C4-2B (cell line): ENCODE data around the gene DENND1A.

Experiments
- H3K27ac ChIP-seq: fragments of 450-650 bp; 2 replicates; pipeline ENCODE4 v1.5.1; 2017
- ZFX ChIP-seq: fragments of 450-650 bp; IDR thresholded peaks from 2 replicates; pipeline ENCODE4 v1.6.1; 2017
- TF ChIP-seq, protein P1 (sequence below): fragments of 450-650 bp; conservative IDR thresholded peaks from 2 replicates; pipeline ENCODE4 v1.5.1; 2017; ENCODE audit warnings: mild to moderate bottlenecking

DENND1A gene

DNA sequence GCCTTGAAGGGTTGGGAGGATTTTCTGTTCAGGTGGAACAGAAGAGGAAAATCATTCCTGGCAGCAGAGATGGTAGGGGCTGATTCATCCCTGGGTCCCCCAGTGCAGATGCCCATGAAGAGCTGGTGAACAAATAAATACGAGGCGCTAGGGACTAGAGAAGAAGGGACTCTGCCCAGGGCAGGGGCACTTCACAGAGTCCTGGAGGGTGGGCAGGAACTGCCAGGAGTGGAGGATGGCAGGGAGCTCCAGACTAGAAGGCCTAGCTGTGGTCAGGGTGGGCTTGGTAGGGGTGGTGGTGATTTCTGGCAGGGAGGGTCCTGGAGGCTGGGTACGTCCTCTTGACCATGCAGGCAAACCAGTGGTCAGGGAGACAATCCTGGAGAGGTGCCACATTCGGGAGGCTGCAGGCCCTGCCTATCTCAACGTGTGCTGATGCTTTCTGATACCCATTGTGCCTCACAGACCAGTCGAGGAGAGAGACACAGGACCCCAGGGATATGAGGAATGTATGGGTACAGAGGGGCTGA, 504.0 kb downstream of the DENND1A start:
- TF ChIP-seq ZFX, result no peak
- TF ChIP-seq, protein P1, sequence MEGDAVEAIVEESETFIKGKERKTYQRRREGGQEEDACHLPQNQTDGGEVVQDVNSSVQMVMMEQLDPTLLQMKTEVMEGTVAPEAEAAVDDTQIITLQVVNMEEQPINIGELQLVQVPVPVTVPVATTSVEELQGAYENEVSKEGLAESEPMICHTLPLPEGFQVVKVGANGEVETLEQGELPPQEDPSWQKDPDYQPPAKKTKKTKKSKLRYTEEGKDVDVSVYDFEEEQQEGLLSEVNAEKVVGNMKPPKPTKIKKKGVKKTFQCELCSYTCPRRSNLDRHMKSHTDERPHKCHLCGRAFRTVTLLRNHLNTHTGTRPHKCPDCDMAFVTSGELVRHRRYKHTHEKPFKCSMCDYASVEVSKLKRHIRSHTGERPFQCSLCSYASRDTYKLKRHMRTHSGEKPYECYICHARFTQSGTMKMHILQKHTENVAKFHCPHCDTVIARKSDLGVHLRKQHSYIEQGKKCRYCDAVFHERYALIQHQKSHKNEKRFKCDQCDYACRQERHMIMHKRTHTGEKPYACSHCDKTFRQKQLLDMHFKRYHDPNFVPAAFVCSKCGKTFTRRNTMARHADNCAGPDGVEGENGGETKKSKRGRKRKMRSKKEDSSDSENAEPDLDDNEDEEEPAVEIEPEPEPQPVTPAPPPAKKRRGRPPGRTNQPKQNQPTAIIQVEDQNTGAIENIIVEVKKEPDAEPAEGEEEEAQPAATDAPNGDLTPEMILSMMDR, result no peak
- H3K27ac ChIP-seq, result no peak overlapping the region

DNA sequence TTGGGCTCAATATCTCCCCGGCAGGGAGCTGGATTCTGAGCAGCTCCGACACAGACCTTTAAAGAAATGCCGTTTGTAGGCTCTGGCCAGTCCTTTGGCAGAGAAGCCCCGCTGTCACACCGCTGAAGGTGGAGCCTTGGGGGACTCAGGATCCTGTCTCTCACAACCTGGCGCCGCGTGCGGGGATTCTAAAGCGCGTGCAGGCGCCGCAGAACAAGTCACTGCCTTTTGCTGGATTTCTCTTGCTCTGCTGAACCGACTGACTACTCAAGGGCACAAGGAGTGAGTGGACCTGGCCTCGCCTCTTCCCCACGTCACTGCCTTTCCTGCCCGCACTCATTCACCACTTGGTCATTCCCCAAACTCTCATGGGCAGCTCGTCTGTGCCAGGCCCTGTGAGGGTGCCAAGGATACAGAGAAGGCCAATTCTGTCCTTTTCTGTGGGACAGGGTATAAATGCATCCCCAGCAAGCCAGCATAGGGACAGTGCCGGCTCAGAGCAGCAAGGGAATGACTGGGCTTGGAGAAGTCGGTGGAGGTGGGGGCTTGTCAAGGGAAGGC, 504.6 kb downstream of the DENND1A start:
- TF ChIP-seq, protein P1, result no peak
- TF ChIP-seq ZFX, result no peak
- no peak overlapping the region for H3K27ac ChIP-seq

DNA sequence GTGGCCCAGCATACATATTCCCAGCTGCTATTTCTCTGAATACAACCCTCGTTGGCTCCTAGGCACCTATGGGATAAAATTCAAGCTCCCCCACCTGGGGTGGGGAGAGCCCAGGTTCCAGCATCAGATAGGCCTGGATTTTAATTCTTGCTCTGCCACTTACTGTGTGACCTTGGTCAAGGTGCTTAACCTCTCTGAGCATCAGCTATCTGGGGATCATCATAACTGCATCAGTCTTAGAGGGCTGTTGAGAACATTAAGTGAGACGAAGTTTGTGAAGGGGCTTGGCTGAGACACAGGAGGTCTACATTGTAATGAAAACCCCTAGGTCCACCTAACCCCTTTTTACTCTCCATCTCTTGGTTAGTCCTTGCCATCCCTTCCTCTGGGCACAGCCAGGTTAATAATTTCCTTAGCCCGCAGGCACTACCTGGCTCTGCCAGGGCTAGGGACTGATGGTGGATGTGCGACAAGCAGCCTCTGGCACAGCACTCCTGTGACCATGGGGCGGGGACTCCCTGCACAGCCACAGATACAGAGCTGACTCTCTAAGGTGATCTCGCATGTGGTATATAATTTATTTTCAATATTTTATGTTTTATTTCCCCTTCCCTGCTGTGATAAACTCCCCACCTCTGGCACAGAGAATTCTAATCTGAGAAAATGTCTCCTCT, 505.2 kb downstream of the DENND1A start:
- no peak overlapping the region for H3K27ac ChIP-seq
- TF ChIP-seq, protein P1, result no peak
- no peak for TF ChIP-seq ZFX

DNA sequence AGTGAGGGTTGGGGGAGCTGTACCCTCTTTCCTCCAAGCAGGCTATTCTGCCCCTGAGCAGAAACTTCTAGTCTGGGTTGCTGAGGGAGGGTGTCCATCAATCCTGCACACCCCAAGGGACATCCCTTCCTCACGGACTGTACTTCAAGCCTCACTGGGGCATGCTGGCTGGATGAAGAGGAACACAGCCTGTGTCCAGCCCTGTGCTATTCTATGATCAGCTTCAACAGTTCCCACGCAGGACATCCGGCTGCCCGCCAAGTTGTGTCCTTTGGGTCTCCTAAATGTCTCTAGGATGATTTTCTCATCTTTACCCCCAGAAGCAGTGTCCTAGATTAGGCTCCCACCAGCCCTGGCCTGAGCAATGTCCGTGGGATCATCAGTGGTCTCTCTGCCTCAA, 505.8 kb downstream of the DENND1A start:
- no peak overlapping the region for H3K27ac ChIP-seq
- no peak for TF ChIP-seq ZFX
- TF ChIP-seq, protein P1, result no peak

DNA sequence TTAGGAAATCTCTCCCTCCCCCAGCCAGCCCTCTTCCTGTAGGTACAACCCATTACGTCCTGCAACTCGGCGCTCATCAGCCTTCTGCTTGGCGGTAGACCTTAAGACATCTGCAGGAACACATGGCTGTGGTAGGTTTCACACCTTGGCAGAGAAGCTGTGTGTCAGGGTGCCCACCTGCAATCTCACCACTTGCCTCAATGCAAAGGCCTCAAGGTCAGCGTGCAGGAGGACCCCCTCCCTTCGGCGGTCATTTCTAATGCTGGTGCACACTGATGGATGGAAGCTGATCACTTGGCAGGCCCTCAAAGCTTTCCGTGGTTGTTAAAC, 506.6 kb downstream of the DENND1A start:
- no peak overlapping the region for H3K27ac ChIP-seq
- TF ChIP-seq ZFX, result no peak
- TF ChIP-seq, protein P1, result no peak

DNA sequence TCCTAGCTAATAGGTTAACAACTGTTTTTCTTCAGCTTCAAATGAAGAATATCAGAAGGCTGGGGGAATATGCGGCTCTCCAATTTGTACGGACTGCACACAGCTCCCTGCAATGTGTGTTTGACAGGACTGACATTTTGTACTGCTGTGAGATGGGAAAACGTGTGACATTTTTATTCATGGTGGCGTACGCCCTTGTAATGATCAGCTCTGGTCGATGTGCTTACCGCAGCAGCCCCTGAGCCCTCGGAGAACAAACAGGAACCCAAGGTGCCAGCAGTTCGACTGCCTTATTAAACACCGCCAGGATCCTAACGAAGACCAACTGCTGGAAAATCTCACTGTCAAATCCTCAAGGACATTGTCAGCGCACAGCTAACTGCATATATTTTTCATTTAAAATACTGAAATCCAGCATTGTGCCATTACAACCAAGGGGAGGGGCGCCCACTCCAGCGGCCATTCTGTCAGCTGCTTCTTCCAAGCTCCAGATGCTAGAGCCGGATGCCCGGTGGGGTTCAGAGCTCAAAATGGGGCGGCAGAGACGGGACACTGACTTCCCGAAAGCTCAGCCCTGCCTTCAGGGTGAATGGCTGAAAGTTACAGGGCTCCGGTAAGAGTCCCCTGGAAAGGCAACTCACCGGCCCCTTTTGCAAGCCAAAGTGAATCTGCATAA, 507.2 kb downstream of the DENND1A start:
- no peak overlapping the region for H3K27ac ChIP-seq
- TF ChIP-seq, protein P1, result no peak
- no peak for TF ChIP-seq ZFX

DNA sequence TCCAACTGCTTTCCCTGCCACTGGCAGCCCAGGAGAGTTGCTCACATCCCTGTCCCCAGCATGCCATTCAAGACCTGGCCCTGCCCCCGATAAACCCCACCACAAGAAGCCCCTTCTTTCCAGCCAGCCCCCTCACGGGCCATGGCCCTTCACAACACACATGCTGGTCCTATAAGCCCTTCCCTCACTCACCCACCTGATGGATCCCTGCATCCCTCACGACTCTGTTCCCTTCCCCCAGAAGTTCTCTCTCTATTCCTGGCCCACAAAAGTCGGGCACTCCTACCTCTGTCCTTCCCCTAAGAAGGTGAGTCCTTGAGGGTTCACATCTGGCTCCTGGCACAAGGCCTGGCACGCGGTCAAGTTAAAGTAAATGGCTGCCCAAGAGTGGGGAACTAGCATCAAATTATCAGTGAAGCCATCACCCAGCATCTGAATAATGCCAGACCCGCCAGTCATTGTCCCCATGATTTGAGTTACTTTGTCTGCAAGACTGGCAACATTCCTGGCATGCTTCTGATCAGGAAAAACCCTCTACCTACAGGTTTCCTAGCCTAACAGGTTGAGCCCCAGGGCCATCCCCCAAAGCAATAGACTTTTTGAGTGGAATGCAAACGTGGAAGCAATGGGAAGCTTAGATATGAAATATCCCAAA, 508.0 kb downstream of the DENND1A start:
- TF ChIP-seq, protein P1, result no peak
- TF ChIP-seq ZFX, result no peak
- no peak overlapping the region for H3K27ac ChIP-seq
